Dermis microvascular lymphatic vessel endothelial cell (primary cell): Measurements from ENCODE around the gene ZNF516. TPM values are rescaled to one million over a fixed set of nuclear protein-coding genes. Genes with fewer than 3 reads are reported as not detected.
A peak's percentile ranks its signal among the peaks of the same experiment; 100 is the strongest.

Experiments
- DNase-seq, 2 donors: peaks; one replicate each; pipeline versions ENCODE4 v3.0.0 to v3.0.0-alpha.2; 2010; ENCODE audit warnings: low read depth in 2 of 2
- total RNA-seq: library from RNA; depleted of rRNA; stranded (reverse); fragments of >200 nt; gene quantifications from 2 replicates; pipeline ENCODE4 v1.2.1, GENCODE V29; 2014

Gene ZNF516
- total RNA-seq, 1 donor from 2014 or later, result 8.2 TPM

- DNase-seq, result no peak
Observed at GRCh38 chr18:76422121-76422520, 72.9 kb downstream of the ZNF516 start.

- no peak for DNase-seq
Observed at GRCh38 chr18:76421685-76422078, 73.4 kb downstream of the ZNF516 start.

GRCh38 chr18:76420898-76421684, 74.0 kb downstream of the ZNF516 start:
- DNase-seq, result no peak

- DNase-seq, result no peak
Observed at GRCh38 chr18:76419811-76420210, 75.2 kb downstream of the ZNF516 start.

GRCh38 chr18:76416911-76417310, 78.1 kb downstream of the ZNF516 start:
- no peak for DNase-seq

- DNase-seq, result no peak
Observed at GRCh38 chr18:76414936-76415621, 80.0 kb downstream of the ZNF516 start.

GRCh38 chr18:76412818-76413565, 82.0 kb downstream of the ZNF516 start:
- DNase-seq, result no peak

- DNase-seq, result no peak
Observed at GRCh38 chr18:76412010-76412817, 82.8 kb downstream of the ZNF516 start.

- DNase-seq, result no peak
Observed at GRCh38 chr18:76410660-76411417, 84.2 kb downstream of the ZNF516 start.

- no peak for DNase-seq
Observed at GRCh38 chr18:76410033-76410432, 85.0 kb downstream of the ZNF516 start.

GRCh38 chr18:76408480-76409067, 86.5 kb downstream of the ZNF516 start:
- no peak for DNase-seq

GRCh38 chr18:76407681-76408080, 87.4 kb downstream of the ZNF516 start:
- DNase-seq, result no peak

GRCh38 chr18:76406791-76407190, 88.3 kb downstream of the ZNF516 start:
- DNase-seq, result no peak

- peak; percentile 25 to 32 for DNase-seq
Observed at GRCh38 chr18:76405681-76406356, 89.2 kb downstream of the ZNF516 start.

- DNase-seq, result no peak
Observed at GRCh38 chr18:76405280-76405679, 89.8 kb downstream of the ZNF516 start.

- no peak for DNase-seq
Observed at GRCh38 chr18:76404345-76404831, 90.7 kb downstream of the ZNF516 start.

- DNase-seq, result no peak
Observed at GRCh38 chr18:76402026-76402990, 92.7 kb downstream of the ZNF516 start.

- DNase-seq, result no peak
Observed at GRCh38 chr18:76401498-76401897, 93.5 kb downstream of the ZNF516 start.
